GM06990 (cell line): ENCODE data around the gene HS2ST1.

Experiments used
- DNase-seq: peaks from one replicate; pipeline ENCODE4 v3.0.0-alpha.2; 2011; ENCODE audit not compliant: insufficient read length; ENCODE audit errors: extremely low read depth
- H3K27me3 ChIP-seq: replicated peaks from 2 replicates; pipeline ENCODE4 v1.6.0; 2011; ENCODE audit warnings: low read length; ENCODE audit not compliant: control insufficient read depth, insufficient read depth
- H3K36me3 ChIP-seq: 2 replicates; pipeline ENCODE4 v1.5.1; 2011; ENCODE audit warnings: low read length; ENCODE audit not compliant: control insufficient read depth, insufficient read depth
- H3K4me3 ChIP-seq: replicated peaks from 2 replicates; pipeline ENCODE4 v1.5.1; 2011; ENCODE audit warnings: low read depth, mild to moderate bottlenecking, control low read depth, low read length
- CTCF ChIP-seq: IDR thresholded peaks from 2 replicates; pipeline ENCODE4 v1.5.1; 2011; ENCODE audit warnings: low read length, control low read depth, mild to moderate bottlenecking, inconsistent platforms; ENCODE audit not compliant: insufficient read depth, poor library complexity, severe bottlenecking

HS2ST1 gene

DNA sequence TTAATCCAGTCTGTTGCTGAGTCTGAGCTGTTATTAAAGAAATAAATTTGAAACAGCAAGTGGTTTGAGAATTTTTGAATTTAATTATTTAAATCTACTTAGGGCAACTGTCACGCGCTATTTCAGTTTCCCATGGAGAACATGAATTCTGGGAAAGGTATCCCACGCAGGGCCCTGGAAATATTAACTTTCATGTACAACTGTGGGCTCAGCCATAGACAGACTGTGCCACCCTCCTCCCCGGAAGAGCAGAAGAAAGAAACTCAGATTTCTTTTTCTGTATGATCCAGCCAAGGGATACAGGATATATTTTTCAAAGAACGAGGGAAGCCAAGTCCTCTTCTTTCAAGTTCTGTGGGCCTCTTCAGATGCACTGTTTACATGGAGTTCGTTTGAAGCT, 241.7 kb downstream of the HS2ST1 start:
- DNase-seq, result no peak
- Histone ChIP-seq H3K4me3 (no peak overlapping the region), H3K36me3 (no peaks in the 10 kb centered on the region), H3K27me3 (no peaks in the 10 kb centered on the region; the same call in 1 of the 2 replicates)
- no peak for TF ChIP-seq CTCF

- no peak for TF ChIP-seq CTCF
- no peaks in the 10 kb centered on the region; the same call in 1 of the 2 replicates for H3K27me3 ChIP-seq
- H3K36me3 ChIP-seq, result no peaks in the 10 kb centered on the region
- no peak for DNase-seq
- no peak overlapping the region for H3K4me3 ChIP-seq
These were observed 245.0 kb downstream of the HS2ST1 start for GRCh38 chr1:87159378-87159915.
